Mucosa of rectum (tissue), 2 donors: Measurements from ENCODE around the gene PEAR1.

Experiments
- H3K27ac ChIP-seq, 2 donors: one replicate each; pipeline ENCODE4 v1.7.0; 2013; ENCODE audit warnings: inconsistent platforms in 2 of 2, low read depth in 2 of 2, low read length in 2 of 2
- H3K27me3 ChIP-seq, 2 donors: one replicate each; pipeline ENCODE4 v1.7.0; 2013; ENCODE audit warnings: low read length in 2 of 2; ENCODE audit not compliant: control insufficient read depth in 2 of 2, insufficient read depth in 2 of 2
- H3K36me3 ChIP-seq, 2 donors: one replicate each; pipeline ENCODE4 v1.7.0; 2013; ENCODE audit warnings: low read length in 2 of 2; ENCODE audit not compliant: control insufficient read depth in 2 of 2, insufficient read depth in 2 of 2
- H3K4me1 ChIP-seq, 2 donors: one replicate each; pipeline ENCODE4 v1.7.0; 2013; ENCODE audit warnings: low read length in 2 of 2, mild to moderate bottlenecking in 1 of 2; ENCODE audit not compliant: control insufficient read depth in 2 of 2, insufficient read depth in 2 of 2
- H3K4me3 ChIP-seq, 2 donors: one replicate each; pipeline ENCODE4 v1.7.0; 2013; ENCODE audit warnings: low read length in 2 of 2
- H3K9ac ChIP-seq, 2 donors: one replicate each; pipeline ENCODE4 v1.7.0; 2013; ENCODE audit warnings: low read length in 2 of 2, low read depth in 1 of 2, mild to moderate bottlenecking in 1 of 2
- H3K9me3 ChIP-seq, 2 donors: one replicate each; pipeline ENCODE4 v1.7.0; 2013; ENCODE audit warnings: low read length in 2 of 2; ENCODE audit not compliant: control insufficient read depth in 2 of 2
- donor health status: healthy.
- donor health status: Normal muscosa, but diverticular disease.

Gene PEAR1

DNA sequence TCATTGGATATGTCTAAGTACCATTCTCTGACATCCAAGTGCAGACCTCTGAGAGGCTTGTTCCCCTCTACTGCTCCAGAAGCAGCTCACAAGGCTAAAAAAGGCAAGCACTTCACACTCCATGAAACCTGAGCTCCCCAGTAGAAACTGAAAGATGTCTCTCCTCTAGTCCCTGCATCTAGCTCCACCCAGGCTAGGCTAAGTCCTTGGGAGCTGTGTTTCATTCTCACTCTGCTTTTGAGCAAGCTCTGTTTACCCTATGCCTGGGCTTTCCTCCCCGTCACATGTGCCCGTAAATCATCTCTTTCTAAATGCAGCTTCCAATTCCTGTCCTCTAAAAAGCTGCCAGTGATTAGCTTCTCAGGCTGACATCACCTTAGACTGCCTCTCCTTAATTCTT is 65.9 kb downstream of the PEAR1 start:
- no peak overlapping the region for H3K9ac ChIP-seq
- H3K9me3 ChIP-seq: no peaks in the 10 kb centered on the region
- peaks cover 75 to 80% of the 10 kb centered on the region in 2 donors for H3K36me3 ChIP-seq
- H3K4me3 ChIP-seq: no peak overlapping the region
- H3K27ac ChIP-seq: no peak overlapping the region
- no peaks in the 10 kb centered on the region for H3K4me1 ChIP-seq
- H3K27me3 ChIP-seq: no peaks in the 10 kb centered on the region

DNA sequence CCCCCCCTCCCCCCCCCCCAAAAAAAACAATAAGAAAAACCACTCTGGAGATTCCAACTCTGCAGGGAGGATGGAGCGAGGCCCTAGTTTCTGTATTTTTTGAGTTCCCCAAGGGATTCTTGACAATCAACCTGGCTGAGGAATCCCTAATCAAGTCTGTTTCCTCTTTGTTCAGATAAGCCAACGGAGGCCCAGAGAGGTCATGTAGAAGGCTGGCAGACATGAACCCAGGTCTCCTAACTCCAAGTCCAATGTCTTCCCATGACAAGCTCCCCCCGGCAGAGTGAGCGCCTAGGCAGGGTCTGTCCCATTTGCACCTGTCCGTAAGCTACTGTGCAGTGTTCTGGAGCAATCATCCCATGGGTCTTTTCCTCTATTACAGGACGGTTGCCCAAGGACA is 66.4 kb downstream of the PEAR1 start:
- Histone ChIP-seq H3K27me3 (no peaks in the 10 kb centered on the region), H3K36me3 (peaks cover 70 to 82% of the 10 kb centered on the region in 2 donors), H3K4me3 (no peak overlapping the region), H3K4me1 (no peaks in the 10 kb centered on the region), H3K27ac (no peak overlapping the region), H3K9me3 (no peaks in the 10 kb centered on the region), H3K9ac (no peak overlapping the region)

DNA sequence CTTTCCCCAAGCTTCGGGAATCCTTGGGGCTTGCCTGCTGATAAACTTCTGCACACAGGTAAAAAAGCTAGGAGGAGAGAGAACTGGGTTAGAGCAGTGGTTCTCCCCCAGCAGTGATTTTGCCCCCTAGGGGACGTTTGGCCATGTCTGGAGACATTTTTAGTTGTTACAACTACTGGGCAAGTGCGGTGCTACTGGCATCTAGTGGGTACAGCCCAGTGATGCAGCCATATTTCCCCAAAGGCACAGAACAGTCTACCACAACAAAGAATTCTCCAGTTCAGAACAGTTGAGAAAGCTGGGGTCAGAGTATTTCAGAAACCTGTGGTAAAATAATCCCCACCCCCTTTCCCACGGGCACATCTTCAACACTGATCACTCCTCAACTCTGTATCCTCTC is 68.2 kb downstream of the PEAR1 start:
- Histone ChIP-seq H3K4me3 (no peak overlapping the region), H3K9me3 (no peaks in the 10 kb centered on the region), H3K9ac (no peak overlapping the region), H3K4me1 (no peaks in the 10 kb centered on the region), H3K36me3 (peaks cover 62 to 71% of the 10 kb centered on the region in 2 donors), H3K27ac (no peak overlapping the region), H3K27me3 (no peaks in the 10 kb centered on the region)

DNA sequence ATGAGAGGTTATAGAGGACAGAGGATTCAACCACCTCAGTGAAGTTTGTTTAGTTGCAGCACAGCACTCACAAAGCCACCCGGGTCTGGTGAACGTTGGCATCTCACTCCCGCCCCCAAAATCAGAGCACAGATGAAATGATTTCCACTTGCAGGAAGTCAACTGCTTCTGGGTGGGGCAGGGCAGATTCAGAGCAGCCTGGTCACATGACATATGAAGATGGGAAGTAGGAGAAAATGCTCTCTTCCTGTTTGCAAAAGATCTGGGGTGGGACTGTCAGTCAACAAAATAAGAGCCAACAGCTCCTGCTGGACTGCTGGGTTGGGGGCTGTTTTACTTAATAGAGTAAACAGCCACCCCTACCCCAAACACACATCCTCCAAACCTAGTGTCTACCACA is 70.1 kb downstream of the PEAR1 start:
- no peak overlapping the region for H3K27ac ChIP-seq
- H3K9ac ChIP-seq: no peak overlapping the region
- H3K4me1 ChIP-seq: no peaks in the 10 kb centered on the region
- no peaks in the 10 kb centered on the region for H3K9me3 ChIP-seq
- H3K36me3 ChIP-seq: peaks cover 57 to 65% of the 10 kb centered on the region in 2 donors
- H3K27me3 ChIP-seq: no peaks in the 10 kb centered on the region
- no peak overlapping the region for H3K4me3 ChIP-seq

DNA sequence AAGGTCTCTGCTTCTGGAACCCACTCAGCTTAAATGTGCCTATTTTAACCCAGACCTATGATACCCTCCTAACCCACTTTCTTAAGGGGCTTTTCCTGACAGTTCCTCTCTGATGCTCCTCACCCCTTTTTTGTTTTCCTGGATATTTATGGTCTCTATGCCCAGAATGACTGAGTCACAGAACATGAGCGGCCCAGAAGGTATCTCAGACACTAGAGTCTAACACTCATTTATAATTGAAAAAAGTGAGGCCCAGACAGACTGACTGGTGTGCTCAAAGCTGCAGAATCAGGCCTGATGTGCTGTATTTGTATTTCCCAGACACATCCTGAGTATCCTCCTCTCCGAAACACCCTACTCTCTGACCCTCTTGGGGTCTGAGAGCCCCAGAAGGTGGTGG is 70.9 kb downstream of the PEAR1 start:
- no peak overlapping the region for H3K9ac ChIP-seq
- H3K36me3 ChIP-seq: peaks cover 52 to 62% of the 10 kb centered on the region in 2 donors
- H3K4me1 ChIP-seq: no peaks in the 10 kb centered on the region
- no peaks in the 10 kb centered on the region for H3K9me3 ChIP-seq
- no peak overlapping the region for H3K4me3 ChIP-seq
- no peaks in the 10 kb centered on the region for H3K27me3 ChIP-seq
- H3K27ac ChIP-seq: no peak overlapping the region
